EL (cell line): ENCODE data around the gene SLC6A19.

ENCODE experiments used
- DNase-seq: peaks from one replicate; pipeline ENCODE4 v3.0.0-alpha.2; 2016

The SLC6A19 gene

GRCh38 chr5:1197876-1198666 is 3.3 kb upstream of the SLC6A19 start:
- DNase-seq = no peak

GRCh38 chr5:1199340-1199648 is 2.1 kb upstream of the SLC6A19 start:
- no peak for DNase-seq

GRCh38 chr5:1199649-1200494 is 1.5 kb upstream of the SLC6A19 start:
- DNase-seq = no peak

DNA sequence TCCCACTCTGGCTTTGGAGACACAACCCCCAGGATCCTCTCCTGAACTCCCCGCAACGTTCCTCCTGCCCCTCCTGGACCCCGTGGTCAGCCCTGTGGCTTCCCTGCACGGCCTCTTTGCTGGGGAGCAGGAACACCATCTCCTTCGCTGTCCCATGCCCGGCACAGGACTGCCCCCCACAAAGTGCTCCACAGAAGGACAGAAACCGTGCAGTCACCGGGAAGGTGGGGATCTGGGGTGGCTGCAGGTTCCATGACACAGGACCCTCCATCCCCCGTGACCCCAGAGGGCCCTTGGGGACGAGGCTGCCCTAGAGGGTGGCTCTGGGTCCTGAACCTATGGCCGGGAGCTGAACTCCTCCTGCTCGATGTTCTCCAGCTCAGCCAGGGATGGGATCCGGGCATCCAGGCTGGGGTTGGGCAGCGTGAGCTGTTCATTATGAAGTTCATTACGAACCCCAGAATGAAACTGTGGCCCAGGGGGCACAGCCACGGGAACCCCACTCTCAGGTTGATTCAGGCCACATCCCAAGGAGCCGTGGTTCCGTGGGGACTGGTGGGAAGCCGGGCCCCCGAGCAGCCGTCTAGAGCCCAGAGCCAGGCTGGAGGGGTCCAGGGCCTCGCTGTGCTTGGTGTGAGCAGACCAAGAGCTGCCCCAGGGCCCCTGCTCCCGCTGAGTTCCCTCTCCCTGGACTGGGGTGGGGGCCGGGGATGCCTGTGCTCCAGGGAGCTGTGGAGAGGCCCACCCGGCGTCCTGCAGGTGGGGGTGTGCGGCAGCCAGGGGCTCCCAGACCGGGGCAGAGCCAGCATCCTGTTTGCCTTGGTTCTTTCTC is 684 bp upstream of the SLC6A19 start:
- no peak for DNase-seq

- no peak for DNase-seq
Observed at GRCh38 chr5:1202026-1202797, 817 bp downstream of the SLC6A19 start.

DNA sequence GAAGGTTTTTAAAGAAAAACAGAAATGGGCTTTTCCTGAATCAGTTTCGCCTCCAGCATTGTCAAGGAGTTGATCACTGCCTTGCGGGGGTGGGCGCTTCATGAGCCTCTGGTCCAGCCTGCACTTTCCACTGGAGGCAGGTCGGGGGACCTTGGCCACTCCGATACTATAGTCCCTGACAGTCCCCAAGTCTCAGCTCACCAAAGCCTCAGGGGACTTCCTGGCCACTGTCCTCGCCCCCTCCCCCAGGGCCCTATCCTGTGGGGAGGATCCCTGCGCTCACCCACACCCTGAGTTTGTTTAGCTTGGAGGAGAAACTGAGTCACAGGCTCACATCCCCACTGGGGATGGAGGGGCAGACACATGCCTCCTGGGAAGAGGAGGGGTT is 1.4 kb downstream of the SLC6A19 start:
- no peak for DNase-seq

GRCh38 chr5:1203311-1203967 is 2.0 kb downstream of the SLC6A19 start:
- no peak for DNase-seq

GRCh38 chr5:1203968-1204692 is 2.7 kb downstream of the SLC6A19 start:
- no peak for DNase-seq

DNA sequence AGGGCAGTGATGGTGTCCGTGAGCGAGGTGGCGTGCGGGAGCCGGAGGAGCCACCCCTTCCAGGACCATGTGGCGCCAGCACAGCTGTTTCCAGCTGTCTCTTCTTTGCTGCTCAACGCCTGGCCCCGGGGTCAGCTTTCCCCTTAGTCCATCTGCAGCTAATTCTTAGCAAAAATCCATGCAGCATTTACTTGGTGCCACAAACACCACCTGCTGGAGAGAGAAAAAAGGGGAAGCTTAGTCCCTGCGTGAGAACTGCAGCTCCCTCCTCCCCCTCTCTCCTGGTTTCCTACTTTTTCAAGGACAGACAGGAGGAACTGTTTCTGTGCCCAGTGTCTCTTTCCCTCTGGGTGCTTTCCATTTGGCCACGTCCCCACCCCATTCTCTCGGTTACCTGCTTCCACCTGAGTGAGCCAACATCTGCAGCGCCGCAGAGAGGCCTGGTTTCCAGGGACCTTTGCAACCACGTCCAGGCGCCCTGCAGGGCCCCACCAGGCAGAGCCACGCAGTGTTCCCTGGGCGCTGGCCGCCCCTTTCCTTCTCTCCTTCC is 3.4 kb downstream of the SLC6A19 start:
- DNase-seq = peak; percentile 13

GRCh38 chr5:1205255-1206180 is 4.1 kb downstream of the SLC6A19 start:
- no peak for DNase-seq

DNA sequence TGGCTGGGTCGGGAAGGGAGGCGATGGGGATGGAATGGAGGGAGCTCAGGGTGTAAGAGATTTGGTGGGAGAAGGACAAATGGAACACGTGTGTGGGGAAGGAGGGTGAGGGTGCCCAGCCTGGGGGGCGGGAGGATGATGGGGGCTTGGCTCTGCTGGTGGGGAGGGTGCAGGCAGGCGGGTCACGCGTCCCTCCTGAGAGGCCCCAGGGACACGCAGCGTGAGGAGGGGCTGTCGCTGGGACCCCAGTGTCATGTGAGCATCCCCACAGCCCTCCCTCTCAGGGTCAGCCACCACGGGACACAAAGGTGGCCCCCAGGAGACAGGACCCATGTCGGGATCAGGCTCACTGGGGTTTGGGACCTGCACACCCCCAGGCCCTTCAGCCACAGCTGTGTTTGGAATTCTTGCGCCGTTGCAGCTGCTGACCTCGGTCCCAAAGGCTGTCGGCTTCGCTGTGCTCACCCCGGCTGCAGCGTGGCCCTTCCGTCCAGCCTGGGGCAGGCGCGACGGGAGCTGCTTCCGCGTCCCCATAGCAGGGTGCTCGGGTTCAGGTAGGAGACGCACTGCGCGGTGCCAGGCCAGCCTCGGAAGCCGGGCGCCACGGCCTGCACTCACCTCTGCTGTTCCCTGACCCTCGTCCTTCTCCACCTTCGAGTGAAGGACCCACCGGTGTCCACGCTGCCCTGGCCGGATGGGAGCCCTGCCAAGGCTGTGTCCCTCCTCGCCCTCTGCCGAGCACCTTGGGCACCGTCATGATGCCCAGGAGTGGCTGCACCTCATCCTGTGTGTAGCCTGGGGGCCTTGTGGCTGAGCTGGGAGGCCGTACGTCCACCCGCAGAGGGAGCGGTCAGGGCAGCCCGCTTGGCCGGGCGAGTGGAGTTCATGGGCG is 5.4 kb downstream of the SLC6A19 start:
- no peak for DNase-seq

DNA sequence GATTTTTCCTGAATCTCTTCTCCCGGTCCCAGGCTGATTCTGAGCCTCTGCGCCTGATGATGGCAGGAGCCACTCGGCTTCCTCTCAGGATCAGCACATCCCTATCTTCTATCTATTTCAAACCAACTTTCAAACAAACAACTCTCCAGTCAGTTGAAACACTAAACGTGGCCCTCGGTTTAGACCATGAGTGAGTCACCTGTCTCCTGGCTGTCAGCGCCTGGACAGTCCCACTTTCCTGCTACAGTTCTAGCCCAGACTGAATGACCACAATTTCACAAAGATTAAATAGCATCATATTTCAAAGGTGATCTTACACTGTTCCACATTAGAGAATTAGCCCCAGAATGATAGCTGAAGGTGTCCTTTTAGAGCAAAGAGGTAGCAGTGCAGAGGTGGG is 6.2 kb downstream of the SLC6A19 start:
- DNase-seq = no peak

GRCh38 chr5:1208221-1208742 is 6.9 kb downstream of the SLC6A19 start:
- no peak for DNase-seq

DNA sequence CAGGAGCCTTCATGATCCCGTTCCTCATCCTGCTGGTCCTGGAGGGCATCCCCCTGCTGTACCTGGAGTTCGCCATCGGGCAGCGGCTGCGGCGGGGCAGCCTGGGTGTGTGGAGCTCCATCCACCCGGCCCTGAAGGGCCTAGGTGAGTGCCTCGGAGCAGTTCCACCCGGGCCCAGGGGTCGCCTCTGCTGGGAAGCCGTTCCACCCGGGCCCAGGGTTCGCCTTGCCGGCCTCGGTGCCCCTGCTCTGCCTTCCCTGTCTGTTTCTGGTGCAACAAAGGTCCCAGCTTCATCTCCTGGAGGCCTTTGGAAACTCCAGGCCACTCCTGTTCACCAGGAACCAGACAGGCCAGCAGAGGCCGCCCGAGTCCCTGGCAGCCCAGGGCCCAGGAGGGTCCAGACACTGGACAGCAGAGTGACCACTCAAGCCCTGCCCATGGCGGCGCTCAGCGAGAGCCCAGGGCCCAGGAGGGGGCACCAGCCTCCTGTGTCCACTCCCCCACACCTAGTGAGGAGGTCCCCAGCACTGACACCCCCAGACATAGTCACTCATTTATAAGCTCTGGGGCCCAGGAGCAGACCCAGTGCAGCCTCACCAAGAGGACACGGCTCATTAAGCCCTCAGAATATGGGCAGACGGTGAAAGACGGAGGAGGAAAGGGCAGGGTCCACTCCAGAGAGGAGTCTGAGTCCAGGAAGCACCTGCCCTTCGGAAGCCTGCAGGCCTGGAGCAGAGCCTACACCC is 7.5 kb downstream of the SLC6A19 start:
- DNase-seq = peak; percentile 27

GRCh38 chr5:1209489-1209852 is 8.1 kb downstream of the SLC6A19 start:
- no peak for DNase-seq

DNA sequence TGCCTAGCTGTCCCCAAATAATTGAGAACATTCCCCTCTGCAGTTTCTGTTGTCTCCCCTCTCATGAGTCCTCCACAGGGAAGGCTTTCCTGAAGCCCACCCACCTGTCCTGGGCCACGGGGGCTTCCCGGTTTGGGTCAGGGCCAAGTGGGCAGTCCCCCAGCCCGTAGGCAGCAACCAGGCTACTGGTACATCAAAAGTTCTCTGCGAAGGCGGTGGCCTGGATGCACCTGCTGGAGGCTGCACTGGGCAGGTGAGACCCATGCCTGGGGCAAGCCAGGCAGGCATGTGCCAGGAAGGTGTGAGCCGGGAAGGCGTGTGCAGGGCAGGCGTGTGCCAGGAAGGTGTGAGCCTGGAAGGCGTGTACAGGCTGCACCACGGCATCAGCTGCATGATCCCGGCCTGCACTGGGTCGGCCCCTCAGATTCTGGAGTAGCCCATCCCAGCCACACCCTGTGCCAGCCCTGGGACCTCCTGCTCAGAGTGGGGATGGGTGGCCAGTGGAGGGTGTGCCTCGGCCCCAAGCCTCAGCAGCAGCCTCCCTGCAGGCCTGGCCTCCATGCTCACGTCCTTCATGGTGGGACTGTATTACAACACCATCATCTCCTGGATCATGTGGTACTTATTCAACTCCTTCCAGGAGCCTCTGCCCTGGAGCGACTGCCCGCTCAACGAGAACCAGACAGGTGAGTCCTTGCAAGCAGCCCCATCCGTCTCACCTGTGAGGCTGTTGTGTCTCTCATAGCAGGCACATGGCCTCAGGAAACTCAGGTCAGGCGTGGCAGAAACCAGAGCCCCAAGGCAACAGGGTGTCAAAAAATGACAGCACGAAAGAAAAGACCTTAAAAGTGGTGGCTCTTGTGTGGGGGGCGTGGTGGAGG is 8.7 kb downstream of the SLC6A19 start:
- no peak for DNase-seq

DNA sequence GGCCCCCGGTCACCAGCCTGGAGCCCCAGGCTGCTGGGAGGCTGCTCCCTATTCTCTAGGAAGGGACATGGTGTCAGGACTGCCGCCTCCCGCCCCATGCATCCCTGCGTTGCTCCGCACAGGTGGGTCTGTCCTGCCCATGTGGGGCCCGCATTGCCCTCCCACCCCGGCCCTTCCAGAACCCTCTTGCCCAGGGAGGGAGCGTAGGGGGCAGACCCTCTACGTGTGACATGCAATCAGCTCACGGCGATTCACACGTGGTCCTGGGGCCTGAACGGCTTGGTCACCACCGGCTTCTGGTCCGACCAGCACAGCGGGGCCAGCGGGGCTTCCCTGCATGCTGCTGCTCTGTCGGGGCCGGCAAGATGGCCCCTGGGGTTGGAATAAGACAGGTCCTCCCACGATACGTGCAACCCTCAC is 9.4 kb downstream of the SLC6A19 start:
- DNase-seq = no peak
